Neural progenitor cell (in vitro differentiated cells): ENCODE data around the gene TSHZ2. TPM values are rescaled to one million over a fixed set of nuclear protein-coding genes. Genes with fewer than 3 reads are reported as not detected.
A peak's percentile ranks its signal among the peaks of the same experiment; 100 is the strongest.

Experiments used
- DNase-seq: peaks from one replicate; pipeline ENCODE4 v3.0.0-alpha.2; 2016; ENCODE audit warnings: low spot score
- H2AFZ ChIP-seq: fragments of 200-600 bp; sonication (generic); replicated peaks from 2 replicates; pipeline ENCODE4 v1.6.1; 2016; ENCODE audit warnings: antibody characterized with exemption
- H3F3A ChIP-seq: fragments of 200-600 bp; sonication (generic); 2 replicates; pipeline ENCODE4 v1.6.1; 2016; ENCODE audit warnings: antibody characterized with exemption, low read depth
- H3K27ac ChIP-seq: fragments of 200-600 bp; sonication (generic); 2 replicates; pipeline ENCODE4 v1.5.1; 2016; ENCODE audit warnings: mild to moderate bottlenecking
- H3K27me3 ChIP-seq: fragments of 200-600 bp; sonication (generic); 2 replicates; pipeline ENCODE4 v1.6.1; 2016; ENCODE audit warnings: mild to moderate bottlenecking, moderate library complexity
- H3K36me3 ChIP-seq: fragments of 200-600 bp; sonication (generic); 2 replicates; pipeline ENCODE4 v1.5.1; 2016
- H3K4me1 ChIP-seq: fragments of 200-600 bp; sonication (generic); 2 replicates; pipeline ENCODE4 v1.6.1; 2016; ENCODE audit warnings: mixed run types
- H3K4me2 ChIP-seq: fragments of 200-600 bp; sonication (generic); 2 replicates; pipeline ENCODE4 v1.6.1; 2016
- H3K4me3 ChIP-seq: fragments of 200-600 bp; sonication (generic); 2 replicates; pipeline ENCODE4 v1.5.1; 2016
- H3K79me2 ChIP-seq: fragments of 200-600 bp; sonication (generic); 2 replicates; pipeline ENCODE4 v1.6.1; 2016; ENCODE audit warnings: low read depth
- H3K9ac ChIP-seq: fragments of 200-600 bp; sonication (generic); 2 replicates; pipeline ENCODE4 v1.6.1; 2016
- H3K9me3 ChIP-seq: fragments of 200-600 bp; sonication (generic); 2 replicates; pipeline ENCODE4 v1.5.1; 2016; ENCODE audit warnings: low read depth
- H4K20me1 ChIP-seq: fragments of 200-600 bp; sonication (generic); 2 replicates; pipeline ENCODE4 v1.6.1; 2016; ENCODE audit warnings: low read depth
- H3K27ac Mint-ChIP-seq: 3 replicates; pipeline ENCODE4 v1.8.0; 2021; ENCODE audit warnings: mixed read lengths
- H3K27me3 Mint-ChIP-seq: 2 replicates; pipeline ENCODE4 v1.8.0; 2022; ENCODE audit warnings: low read depth, mild to moderate bottlenecking, inconsistent platforms, moderate library complexity, mixed read lengths; ENCODE audit not compliant: insufficient read depth
- H3K36me3 Mint-ChIP-seq: 3 replicates; pipeline ENCODE4 v1.8.0; 2021; ENCODE audit warnings: mixed read lengths
- H3K4me1 Mint-ChIP-seq: 3 replicates; pipeline ENCODE4 v1.8.0; 2021; ENCODE audit warnings: mixed read lengths
- H3K4me3 Mint-ChIP-seq: 3 replicates; pipeline ENCODE4 v1.8.0; 2021; ENCODE audit warnings: mild to moderate bottlenecking, moderate library complexity, mixed read lengths
- H3K9me3 Mint-ChIP-seq: 3 replicates; pipeline ENCODE4 v1.8.0; 2020; ENCODE audit warnings: mixed read lengths
- CTCF ChIP-seq: fragments of 200-600 bp; sonication (generic); IDR thresholded peaks from 2 replicates; pipeline ENCODE4 v1.5.1; 2017; ENCODE audit warnings: antibody characterized with exemption, mild to moderate bottlenecking
- EZH2 ChIP-seq: fragments of 200-600 bp; sonication (generic); IDR thresholded peaks from 2 replicates; pipeline ENCODE4 v1.6.1; 2017; ENCODE audit warnings: antibody characterized with exemption, mild to moderate bottlenecking, moderate library complexity
- EZH2phosphoT487 ChIP-seq: fragments of 200-600 bp; sonication (generic); IDR thresholded peaks from 2 replicates; pipeline ENCODE4 v1.6.1; 2017; ENCODE audit warnings: antibody characterized with exemption
- total RNA-seq: library from RNA; depleted of rRNA; stranded (reverse); fragments of >200 nt; gene quantifications from 2 replicates; pipeline ENCODE4 v1.2.3, GENCODE V29; 2015; ENCODE audit warnings: low replicate concordance

Gene TSHZ2
- total RNA-seq, 1 donor from 2014 or later: 1.8 TPM

- Histone ChIP-seq H4K20me1 (no peaks in the 10 kb centered on the region), H3K27ac (no peak overlapping the region), H2AFZ (no peak overlapping the region), H3K9me3 (no peaks in the 10 kb centered on the region), H3K36me3 (no peaks in the 10 kb centered on the region), H3K27me3 (no peaks in the 10 kb centered on the region), H3K9ac (no peak overlapping the region), H3F3A (peaks cover 31% of the 10 kb centered on the region), H3K4me2 (no peak overlapping the region), H3K79me2 (no peaks in the 10 kb centered on the region), H3K4me1 (peaks cover 37% of the 10 kb centered on the region), H3K4me3 (no peak overlapping the region)
- Mint-ChIP-seq H3K4me1 (peaks cover 74% of the 10 kb centered on the region), H3K4me3 (no peak overlapping the region), H3K27me3 (peaks cover 14% of the 10 kb centered on the region), H3K36me3 (peaks cover 1% of the 10 kb centered on the region), H3K9me3 (peaks cover 4% of the 10 kb centered on the region), H3K27ac (peak overlapping the region; percentile 89)
- no peak for TF ChIP-seq CTCF
- no peak for TF ChIP-seq EZH2phosphoT487
- no peak for TF ChIP-seq EZH2
- no peak for DNase-seq
These were observed 390.6 kb downstream of the TSHZ2 start for GRCh38 chr20:53362736-53363135.

- Mint-ChIP-seq H3K4me1 (peaks cover 70% of the 10 kb centered on the region), H3K4me3 (no peak overlapping the region), H3K27me3 (peaks cover 12% of the 10 kb centered on the region), H3K36me3 (no peaks in the 10 kb centered on the region), H3K27ac (no peak overlapping the region), H3K9me3 (peaks cover 2% of the 10 kb centered on the region)
- Histone ChIP-seq H3F3A (peaks cover 25% of the 10 kb centered on the region), H3K4me3 (no peak overlapping the region), H3K27ac (no peak overlapping the region), H3K36me3 (no peaks in the 10 kb centered on the region), H3K9me3 (no peaks in the 10 kb centered on the region), H3K79me2 (no peaks in the 10 kb centered on the region), H3K9ac (no peak overlapping the region), H4K20me1 (no peaks in the 10 kb centered on the region), H3K4me1 (peaks cover 28% of the 10 kb centered on the region), H3K4me2 (no peak overlapping the region), H2AFZ (no peak overlapping the region), H3K27me3 (no peaks in the 10 kb centered on the region)
- DNase-seq: no peak
- TF ChIP-seq CTCF (no peak), EZH2 (no peak)
These were observed 392.5 kb downstream of the TSHZ2 start for GRCh38 chr20:53364646-53365045.

- Histone ChIP-seq H3K36me3 (no peaks in the 10 kb centered on the region), H3K27me3 (no peaks in the 10 kb centered on the region), H3K4me1 (peaks cover 24% of the 10 kb centered on the region), H3K9me3 (no peaks in the 10 kb centered on the region), H3K79me2 (no peaks in the 10 kb centered on the region), H3K4me3 (no peak overlapping the region), H4K20me1 (no peaks in the 10 kb centered on the region), H3K27ac (no peak overlapping the region), H3K4me2 (no peak overlapping the region), H3F3A (peaks cover 20% of the 10 kb centered on the region), H3K9ac (no peak overlapping the region), H2AFZ (no peak overlapping the region)
- Mint-ChIP-seq H3K27me3 (peaks cover 12% of the 10 kb centered on the region), H3K36me3 (no peaks in the 10 kb centered on the region), H3K27ac (no peak overlapping the region), H3K4me3 (no peak overlapping the region), H3K9me3 (peaks cover 2% of the 10 kb centered on the region), H3K4me1 (peaks cover 70% of the 10 kb centered on the region)
- TF ChIP-seq EZH2phosphoT487 (no peak), EZH2 (no peak), CTCF (no peak)
- DNase-seq: no peak
These were observed 392.9 kb downstream of the TSHZ2 start for GRCh38 chr20:53365076-53365475.
